Epithelial cell of esophagus (primary cell): ENCODE measurements around the gene ADORA1.

ENCODE experiments used
- DNase-seq: peaks from one replicate; pipeline ENCODE4 v3.0.0; 2010; ENCODE audit warnings: low read depth
- H3K4me3 ChIP-seq: 2 replicates; pipeline ENCODE4 v1.5.1; 2011; ENCODE audit warnings: mild to moderate bottlenecking, low read length, control low read depth
- CTCF ChIP-seq: IDR thresholded peaks from 2 replicates; pipeline ENCODE4 v1.5.1; 2011; ENCODE audit warnings: low read depth, mild to moderate bottlenecking, low read length, control low read depth, inconsistent platforms; ENCODE audit not compliant: insufficient read depth; ENCODE audit errors: missing control alignments

ADORA1 gene

GRCh38 chr1:203127666-203128430, at the start of gene ADORA1:
TSS of gene ADORA1 (plus strand) at chr1:203127726. CDS start at chr1:203128842, 1,116 bp downstream.
- peak within 1 kb of the TSS; percentile 33 for H3K4me3 ChIP-seq

GRCh38 chr1:203077956-203078355, 49.6 kb upstream of the ADORA1 start:
- no peak for TF ChIP-seq CTCF
- no peak overlapping the region for H3K4me3 ChIP-seq
- DNase-seq = no peak

More at GRCh38 chr1:203127666-203128430, at the start of gene ADORA1:
- no peak for TF ChIP-seq CTCF
- DNase-seq = peak; percentile 65

- DNase-seq = no peak
- H3K4me3 ChIP-seq = no peak overlapping the region
Observed at GRCh38 chr1:203078478-203078877, 49.0 kb upstream of the ADORA1 start.

GRCh38 chr1:203080456-203080855, 47.1 kb upstream of the ADORA1 start:
- no peak overlapping the region for H3K4me3 ChIP-seq
- no peak for TF ChIP-seq CTCF
- no peak for DNase-seq

More at GRCh38 chr1:203078478-203078877, 49.0 kb upstream of the ADORA1 start:
- TF ChIP-seq CTCF = no peak

GRCh38 chr1:203081465-203082230, 45.9 kb upstream of the ADORA1 start:
- no peak for DNase-seq
- no peak for TF ChIP-seq CTCF
- H3K4me3 ChIP-seq = no peak overlapping the region

- no peak for DNase-seq
- TF ChIP-seq CTCF = no peak
- no peak overlapping the region for H3K4me3 ChIP-seq
Observed at GRCh38 chr1:203082231-203082505, 45.4 kb upstream of the ADORA1 start.
